Ovary (tissue), 3 donors: ENCODE results near the gene ZNF423.

Experiments used
- CTCF ChIP-seq, 3 donors: fragments of 450-650 bp in 2 of 3; fragments of 200-600 bp in 1 of 3; IDR thresholded peaks; one replicate each; pipeline versions ENCODE4 v1.5.1 to v1.8.0; 2016 to 2022; ENCODE audit warnings: antibody characterized with exemption in 3 of 3, mild to moderate bottlenecking in 1 of 3
- POLR2A ChIP-seq: fragments of 450-650 bp; IDR thresholded peaks from one replicate; pipeline ENCODE4 v1.6.1; 2017; ENCODE audit warnings: antibody characterized with exemption, mild to moderate bottlenecking, moderate library complexity
- donor health status: DM: no; HTN: no; CAD: no.

GRCh38 chr16:49532873-49533272 lies 323.0 kb downstream of the ZNF423 start:
- no peak for TF ChIP-seq CTCF (IDR thresholded peaks at IDR 0.05)
- no peak for TF ChIP-seq POLR2A
